HG03108 (cell line): ENCODE data around the gene IGF1R.
A peak's percentile ranks its signal among the peaks of the same experiment; 100 is the strongest.

Source experiments
- ATAC-seq: cut with Tn5 transposase; IDR thresholded peaks from one replicate; pipeline ENCODE4 v1.9.1; 2021; ENCODE audit warnings: moderate library complexity; ENCODE audit not compliant: unreplicated experiment

Gene IGF1R

GRCh38 chr15:98823012-98823458 lies 174.7 kb downstream of the IGF1R start:
- no peak for ATAC-seq

DNA sequence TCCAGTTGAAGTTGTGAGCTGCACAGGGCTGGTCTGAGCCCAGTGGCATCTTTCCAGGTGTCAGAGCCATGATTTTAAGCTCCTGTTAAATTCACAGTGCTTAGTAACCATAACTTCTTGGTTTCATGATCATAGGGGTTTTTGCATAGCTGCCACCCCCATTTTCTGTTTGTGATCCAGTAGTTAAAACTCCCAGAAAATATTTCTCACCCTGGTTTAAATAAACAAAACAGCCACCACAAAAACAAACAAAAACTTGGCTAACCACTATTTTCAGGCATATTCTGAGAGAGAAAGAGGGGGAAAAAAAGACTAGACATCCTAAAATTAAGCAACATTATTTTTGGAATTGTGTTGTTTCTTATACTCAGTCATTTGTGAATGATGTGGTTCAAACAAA lies 175.3 kb downstream of the IGF1R start:
- no peak for ATAC-seq

DNA sequence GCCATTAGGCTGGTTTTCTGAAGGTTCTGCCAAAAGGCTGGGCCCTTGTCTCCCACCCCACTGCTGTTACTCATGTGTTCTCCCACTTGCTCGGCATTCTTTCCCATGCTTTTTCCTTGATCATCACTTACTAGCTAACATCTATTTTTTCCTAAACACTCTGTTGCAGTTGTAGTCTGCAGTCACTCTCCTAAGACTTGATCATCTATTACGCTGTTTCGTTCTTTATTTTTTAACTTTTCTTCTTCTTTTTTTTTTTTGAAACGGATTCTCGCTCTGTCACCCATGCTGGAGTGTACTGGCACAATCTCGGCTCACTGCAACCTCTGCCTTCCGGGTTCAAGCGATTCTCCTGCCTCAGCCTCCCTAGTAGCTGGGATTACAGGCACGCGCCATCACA lies 176.3 kb downstream of the IGF1R start:
- ATAC-seq: no peak

- no peak for ATAC-seq
Observed at GRCh38 chr15:98826658-98827057, 178.3 kb downstream of the IGF1R start.

DNA sequence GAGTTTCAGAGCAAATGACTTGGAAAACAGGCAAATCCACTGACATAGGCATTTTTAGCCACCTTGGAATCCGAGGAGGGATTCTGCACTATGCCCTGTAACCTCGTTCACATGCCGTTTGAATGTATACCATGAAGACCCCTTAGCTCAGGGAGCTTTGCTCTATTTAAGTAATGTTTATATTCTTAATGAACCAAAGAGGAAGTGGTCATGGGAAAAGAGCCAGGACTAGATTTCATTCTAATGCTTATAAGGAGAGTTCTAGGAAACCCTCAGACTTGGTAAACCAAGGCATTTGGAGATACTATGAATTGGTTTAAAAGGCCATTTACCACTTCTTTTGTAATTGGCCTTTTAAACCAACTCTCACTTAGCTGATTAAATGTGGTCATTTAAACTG lies 178.9 kb downstream of the IGF1R start:
- no peak for ATAC-seq

- ATAC-seq: no peak
Observed at GRCh38 chr15:98830034-98830634, 181.8 kb downstream of the IGF1R start.

DNA sequence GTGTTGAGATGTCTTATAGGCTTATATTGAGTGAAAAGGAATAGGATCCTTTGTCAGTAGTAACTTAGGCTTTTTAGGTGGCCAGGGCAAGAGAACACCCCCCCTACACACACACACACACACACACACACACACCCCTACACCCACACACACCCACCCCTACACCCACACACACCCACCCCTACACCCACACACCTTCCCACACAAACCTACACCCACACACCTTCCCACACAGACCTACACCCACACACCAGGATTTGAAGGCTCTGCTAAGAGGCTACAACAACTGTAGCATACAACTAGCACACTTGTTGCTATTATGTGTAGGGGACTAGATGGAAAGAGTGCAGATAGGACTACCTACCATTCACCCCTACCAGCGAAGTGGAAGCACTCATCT lies 186.6 kb downstream of the IGF1R start:
- ATAC-seq: no peak

GRCh38 chr15:98835876-98836275 lies 187.5 kb downstream of the IGF1R start:
- no peak for ATAC-seq

DNA sequence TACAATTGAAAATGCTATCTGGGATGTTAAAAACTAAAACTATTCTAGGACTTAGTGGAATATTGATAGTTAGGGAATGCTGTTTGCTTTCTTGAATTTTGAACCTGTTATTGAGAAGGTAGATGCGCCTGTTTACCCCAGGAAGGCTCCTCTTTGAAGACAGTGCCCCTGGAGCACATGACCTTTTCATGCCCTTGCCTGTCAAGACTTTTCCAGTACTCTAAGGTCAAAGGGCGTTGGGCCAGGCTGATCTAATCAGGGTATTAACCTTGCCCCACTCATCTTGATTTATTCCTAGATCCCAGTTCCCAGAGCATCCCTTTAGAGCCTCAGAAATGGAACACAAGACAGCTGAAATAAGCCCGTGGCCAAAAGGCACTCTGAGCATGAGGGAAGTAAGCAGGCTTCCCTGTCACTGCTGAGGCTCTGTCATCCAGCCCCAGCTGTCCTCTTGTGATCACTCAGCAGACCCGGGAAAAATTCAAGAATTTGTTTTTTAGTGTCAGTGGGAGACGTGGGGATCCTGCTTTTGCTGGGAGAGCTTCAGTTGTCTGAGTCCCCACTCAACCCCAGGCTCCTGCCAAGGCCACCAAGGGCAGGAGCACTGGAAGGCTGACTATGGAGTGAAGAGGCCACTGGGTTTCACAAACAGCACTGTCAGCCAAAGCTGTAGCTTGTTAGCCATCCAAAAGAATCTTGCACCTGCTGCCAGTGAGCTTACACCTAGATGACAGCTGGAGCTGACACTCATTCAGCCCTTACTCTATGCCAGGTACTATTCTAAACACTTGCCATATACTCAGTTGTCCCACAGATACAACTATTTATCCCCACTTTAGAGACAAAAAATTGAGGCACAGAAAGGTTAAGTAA lies 190.3 kb downstream of the IGF1R start:
- no peak for ATAC-seq

DNA sequence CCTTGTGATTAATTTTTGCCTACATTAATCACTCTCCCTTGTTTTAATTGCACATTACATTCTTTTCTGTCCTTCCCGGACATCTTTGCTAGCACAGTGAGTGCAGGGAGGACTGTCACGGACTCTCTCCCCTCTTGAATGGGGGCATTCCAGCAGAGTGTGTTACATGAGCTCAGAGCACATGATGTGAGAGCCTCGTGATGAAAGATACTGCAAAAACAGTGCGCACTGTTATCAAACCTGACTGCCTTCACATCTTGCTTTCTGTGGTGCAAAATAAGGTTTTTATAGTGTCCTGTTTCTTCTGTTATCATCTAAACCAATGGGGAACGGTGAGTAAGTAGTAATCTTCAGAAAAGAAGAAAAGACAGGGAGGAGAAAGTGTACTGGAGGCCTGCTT lies 191.7 kb downstream of the IGF1R start:
- no peak for ATAC-seq

- no peak for ATAC-seq
Observed at GRCh38 chr15:98841419-98841970, 193.2 kb downstream of the IGF1R start.

GRCh38 chr15:98842192-98842972 lies 194.0 kb downstream of the IGF1R start:
- no peak for ATAC-seq

- no peak for ATAC-seq
Observed at GRCh38 chr15:98842973-98843285, 194.6 kb downstream of the IGF1R start.

GRCh38 chr15:98843844-98844243 lies 195.5 kb downstream of the IGF1R start:
- ATAC-seq: no peak

DNA sequence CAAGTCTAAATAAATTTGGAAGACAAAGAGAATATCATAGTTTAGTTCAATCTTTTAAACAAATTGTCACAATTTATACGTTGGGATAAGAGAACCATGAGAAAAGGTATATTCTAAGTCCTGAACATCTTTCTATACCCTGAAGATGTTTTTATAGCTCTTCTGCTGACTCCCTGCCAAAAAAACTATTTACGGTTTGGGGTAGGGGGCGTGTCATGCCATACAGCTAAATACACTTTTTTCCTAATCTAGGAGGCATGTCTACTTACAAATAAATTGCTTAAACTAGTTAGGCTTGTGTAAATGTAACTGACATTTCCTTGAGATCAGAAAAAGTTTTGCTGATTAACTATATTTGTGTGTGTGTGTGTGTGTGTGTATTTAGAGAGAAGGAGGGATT lies 195.9 kb downstream of the IGF1R start:
- ATAC-seq: no peak

DNA sequence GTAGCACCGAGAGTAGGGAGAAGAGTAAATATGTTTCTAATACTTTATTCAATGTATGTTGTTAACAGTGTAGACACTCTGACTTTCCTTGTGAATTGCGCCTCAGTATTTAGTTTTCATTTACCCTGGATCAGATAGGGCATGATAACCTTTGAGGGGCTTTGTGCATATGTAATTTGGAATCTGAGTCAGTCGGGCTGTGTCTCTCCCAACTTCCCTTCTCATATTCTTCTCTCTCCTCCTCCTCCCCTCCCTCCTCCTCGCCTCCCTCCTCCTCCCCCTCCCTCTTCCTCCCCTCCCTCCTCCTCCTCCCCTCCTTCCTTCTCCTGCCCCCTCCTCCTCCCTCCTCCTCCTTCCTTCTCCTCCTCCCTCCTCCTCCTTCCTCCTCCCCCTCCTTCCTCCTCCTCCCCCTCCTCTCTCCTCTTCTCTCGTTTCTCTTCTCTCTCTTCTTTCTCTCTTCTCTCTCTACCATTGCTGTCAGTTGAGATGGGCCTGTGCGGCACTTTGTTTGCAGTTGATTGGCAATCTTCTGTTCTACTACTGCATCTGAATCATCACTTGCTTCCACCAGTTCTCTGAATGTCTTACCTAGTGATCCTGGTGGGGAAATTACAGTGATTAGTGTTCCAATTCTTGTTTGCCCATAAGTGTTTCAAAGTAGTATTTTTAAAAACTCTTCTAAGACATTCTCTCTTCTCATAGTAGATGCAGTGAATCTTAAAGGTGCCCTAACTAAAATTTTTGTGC lies 197.0 kb downstream of the IGF1R start:
- ATAC-seq: no peak

DNA sequence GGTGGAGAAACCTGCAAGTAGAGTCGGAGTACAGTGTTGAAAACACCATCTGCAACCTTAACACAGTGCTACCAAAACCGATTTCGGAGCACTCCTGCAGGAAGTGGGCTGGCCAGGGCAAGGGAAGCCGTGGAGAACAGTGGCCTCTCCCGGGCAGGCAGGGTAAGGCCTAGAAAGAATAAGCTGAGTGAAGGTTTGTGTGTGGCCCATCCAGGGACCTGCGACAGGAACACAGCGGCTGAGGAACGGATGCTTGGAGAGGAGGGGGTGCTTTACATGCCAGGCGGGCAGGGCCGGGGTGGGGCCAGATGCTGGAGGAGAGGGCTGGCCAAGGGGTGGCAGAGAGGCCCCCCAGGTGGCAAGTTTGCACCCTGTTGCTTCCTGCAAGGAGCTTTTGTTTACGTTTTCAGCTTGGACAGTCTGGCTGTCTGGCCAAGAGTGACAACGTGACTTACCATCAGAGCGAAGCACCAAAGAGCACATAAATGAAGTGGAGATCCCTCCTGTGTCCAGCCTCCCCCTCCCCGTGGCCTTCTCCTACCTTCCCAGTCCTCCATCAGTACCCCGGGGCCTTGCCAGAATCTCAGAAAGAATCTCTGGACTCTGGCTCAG lies 202.7 kb downstream of the IGF1R start:
- peak; percentile 47 for ATAC-seq

DNA sequence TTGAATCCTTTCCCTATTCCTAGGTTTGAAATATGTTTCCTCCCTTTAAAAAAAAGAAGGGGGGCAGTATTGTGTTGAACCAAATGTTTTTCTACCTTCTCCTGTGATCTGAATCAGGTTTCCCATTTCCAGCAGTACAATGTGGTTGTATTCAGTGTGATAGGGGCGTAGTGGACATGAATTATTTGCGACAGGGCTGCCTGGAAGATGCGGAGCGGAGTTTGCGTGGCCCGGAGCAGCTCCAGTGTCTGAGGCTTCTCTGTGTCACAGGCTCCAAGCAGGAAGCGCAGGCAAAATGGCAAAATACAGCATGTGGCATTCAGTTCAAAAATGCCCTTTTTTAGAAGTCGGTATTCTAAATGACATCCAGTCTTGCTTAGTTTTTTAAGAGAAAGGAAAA lies 204.8 kb downstream of the IGF1R start:
- peak; percentile 33 for ATAC-seq

DNA sequence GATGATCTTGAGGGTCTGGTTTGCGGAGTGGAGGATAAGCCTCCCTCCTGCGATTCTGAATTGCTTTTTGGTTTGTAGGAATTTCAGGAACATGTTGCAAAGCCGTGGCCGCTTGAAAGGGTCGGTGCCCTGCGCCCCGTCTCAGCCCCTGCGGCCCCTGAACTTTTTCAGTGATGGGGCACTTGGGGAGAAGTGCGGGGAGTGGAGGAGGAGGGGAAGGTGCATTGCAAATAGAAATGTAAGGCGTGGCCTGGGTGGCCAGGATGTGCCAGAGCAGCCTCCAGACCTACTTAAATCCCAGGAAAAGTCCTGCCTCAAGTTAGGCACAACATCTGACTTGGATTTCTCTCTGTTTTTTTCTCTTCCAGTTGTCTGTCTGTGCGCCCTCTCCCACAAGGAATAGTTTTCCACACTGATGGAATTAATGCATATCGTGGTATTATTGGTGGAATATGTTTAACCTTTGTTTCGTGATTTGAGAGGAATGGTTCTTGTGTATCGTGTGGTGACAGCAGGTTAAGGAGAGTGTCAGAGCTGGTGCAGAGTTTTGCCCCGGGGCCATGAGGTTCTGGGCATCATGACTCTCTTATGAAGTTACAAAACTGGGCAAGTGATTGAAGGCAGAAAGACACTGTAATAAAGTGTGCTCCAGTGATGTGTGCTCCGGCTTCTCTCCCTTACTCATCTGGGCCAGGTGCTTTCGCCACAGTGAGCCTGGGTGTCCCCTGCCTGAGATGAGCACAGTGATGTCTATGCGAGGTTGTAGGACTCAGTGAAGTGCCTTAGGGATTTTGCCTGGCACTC lies 205.5 kb downstream of the IGF1R start:
- ATAC-seq: no peak

GRCh38 chr15:98854496-98854895 lies 206.2 kb downstream of the IGF1R start:
- ATAC-seq: no peak
